ENCODE data around the gene KLHL10. TPM values are rescaled to one million over a fixed set of nuclear protein-coding genes. Genes with fewer than 3 reads are reported as not detected.
A peak's percentile ranks its signal among the peaks of the same experiment; 100 is the strongest.

KLHL10 gene
- total and polyA plus RNA-seq, 9 of the 15 experiments (the other 6 are each of a cell fraction or from before 2014, with no cell fraction given) = 0.06 to 0.56 (median 0.12) TPM; not detected in 5

DNA sequence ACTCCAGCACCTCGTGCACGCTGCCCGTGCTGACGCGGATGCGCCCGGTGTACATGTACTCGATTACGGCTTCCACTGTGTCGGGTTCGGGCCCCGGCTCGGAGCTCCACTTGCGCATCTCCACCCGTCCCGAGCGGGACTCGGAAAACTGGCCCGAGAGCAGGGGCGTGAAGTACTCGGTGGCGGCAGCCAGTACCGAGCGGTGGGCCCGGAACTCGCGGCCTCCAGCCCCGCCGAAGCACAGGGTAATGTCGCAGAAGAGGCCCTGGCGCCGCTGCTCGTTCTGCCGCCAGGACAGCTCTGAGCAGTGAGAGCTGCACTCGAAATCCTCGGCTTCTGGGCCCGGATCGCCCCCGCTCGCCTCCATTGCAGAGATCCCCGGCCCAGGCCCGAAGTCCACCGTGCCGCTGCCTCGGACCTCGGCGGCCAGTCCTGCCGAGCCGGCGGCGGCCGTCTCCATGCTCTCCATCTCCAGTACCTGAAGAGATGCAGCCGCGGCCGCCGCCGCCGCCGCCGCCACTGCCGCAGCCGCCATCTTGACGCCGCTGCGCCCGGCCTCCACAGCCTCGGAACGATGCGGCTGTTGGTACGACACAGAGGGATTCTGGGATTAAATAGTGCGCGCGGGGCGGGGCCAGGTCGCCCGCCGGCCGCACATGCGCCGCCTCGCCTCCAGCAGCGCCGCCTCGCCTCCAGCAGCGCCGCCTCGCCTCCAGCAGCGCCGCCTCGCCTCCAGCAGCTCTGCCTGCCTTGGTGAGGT is 27.4 kb downstream of the KLHL10 start, which contains the start of gene KLHL11 (continued):
- TF ChIP-seq, protein P1, sequence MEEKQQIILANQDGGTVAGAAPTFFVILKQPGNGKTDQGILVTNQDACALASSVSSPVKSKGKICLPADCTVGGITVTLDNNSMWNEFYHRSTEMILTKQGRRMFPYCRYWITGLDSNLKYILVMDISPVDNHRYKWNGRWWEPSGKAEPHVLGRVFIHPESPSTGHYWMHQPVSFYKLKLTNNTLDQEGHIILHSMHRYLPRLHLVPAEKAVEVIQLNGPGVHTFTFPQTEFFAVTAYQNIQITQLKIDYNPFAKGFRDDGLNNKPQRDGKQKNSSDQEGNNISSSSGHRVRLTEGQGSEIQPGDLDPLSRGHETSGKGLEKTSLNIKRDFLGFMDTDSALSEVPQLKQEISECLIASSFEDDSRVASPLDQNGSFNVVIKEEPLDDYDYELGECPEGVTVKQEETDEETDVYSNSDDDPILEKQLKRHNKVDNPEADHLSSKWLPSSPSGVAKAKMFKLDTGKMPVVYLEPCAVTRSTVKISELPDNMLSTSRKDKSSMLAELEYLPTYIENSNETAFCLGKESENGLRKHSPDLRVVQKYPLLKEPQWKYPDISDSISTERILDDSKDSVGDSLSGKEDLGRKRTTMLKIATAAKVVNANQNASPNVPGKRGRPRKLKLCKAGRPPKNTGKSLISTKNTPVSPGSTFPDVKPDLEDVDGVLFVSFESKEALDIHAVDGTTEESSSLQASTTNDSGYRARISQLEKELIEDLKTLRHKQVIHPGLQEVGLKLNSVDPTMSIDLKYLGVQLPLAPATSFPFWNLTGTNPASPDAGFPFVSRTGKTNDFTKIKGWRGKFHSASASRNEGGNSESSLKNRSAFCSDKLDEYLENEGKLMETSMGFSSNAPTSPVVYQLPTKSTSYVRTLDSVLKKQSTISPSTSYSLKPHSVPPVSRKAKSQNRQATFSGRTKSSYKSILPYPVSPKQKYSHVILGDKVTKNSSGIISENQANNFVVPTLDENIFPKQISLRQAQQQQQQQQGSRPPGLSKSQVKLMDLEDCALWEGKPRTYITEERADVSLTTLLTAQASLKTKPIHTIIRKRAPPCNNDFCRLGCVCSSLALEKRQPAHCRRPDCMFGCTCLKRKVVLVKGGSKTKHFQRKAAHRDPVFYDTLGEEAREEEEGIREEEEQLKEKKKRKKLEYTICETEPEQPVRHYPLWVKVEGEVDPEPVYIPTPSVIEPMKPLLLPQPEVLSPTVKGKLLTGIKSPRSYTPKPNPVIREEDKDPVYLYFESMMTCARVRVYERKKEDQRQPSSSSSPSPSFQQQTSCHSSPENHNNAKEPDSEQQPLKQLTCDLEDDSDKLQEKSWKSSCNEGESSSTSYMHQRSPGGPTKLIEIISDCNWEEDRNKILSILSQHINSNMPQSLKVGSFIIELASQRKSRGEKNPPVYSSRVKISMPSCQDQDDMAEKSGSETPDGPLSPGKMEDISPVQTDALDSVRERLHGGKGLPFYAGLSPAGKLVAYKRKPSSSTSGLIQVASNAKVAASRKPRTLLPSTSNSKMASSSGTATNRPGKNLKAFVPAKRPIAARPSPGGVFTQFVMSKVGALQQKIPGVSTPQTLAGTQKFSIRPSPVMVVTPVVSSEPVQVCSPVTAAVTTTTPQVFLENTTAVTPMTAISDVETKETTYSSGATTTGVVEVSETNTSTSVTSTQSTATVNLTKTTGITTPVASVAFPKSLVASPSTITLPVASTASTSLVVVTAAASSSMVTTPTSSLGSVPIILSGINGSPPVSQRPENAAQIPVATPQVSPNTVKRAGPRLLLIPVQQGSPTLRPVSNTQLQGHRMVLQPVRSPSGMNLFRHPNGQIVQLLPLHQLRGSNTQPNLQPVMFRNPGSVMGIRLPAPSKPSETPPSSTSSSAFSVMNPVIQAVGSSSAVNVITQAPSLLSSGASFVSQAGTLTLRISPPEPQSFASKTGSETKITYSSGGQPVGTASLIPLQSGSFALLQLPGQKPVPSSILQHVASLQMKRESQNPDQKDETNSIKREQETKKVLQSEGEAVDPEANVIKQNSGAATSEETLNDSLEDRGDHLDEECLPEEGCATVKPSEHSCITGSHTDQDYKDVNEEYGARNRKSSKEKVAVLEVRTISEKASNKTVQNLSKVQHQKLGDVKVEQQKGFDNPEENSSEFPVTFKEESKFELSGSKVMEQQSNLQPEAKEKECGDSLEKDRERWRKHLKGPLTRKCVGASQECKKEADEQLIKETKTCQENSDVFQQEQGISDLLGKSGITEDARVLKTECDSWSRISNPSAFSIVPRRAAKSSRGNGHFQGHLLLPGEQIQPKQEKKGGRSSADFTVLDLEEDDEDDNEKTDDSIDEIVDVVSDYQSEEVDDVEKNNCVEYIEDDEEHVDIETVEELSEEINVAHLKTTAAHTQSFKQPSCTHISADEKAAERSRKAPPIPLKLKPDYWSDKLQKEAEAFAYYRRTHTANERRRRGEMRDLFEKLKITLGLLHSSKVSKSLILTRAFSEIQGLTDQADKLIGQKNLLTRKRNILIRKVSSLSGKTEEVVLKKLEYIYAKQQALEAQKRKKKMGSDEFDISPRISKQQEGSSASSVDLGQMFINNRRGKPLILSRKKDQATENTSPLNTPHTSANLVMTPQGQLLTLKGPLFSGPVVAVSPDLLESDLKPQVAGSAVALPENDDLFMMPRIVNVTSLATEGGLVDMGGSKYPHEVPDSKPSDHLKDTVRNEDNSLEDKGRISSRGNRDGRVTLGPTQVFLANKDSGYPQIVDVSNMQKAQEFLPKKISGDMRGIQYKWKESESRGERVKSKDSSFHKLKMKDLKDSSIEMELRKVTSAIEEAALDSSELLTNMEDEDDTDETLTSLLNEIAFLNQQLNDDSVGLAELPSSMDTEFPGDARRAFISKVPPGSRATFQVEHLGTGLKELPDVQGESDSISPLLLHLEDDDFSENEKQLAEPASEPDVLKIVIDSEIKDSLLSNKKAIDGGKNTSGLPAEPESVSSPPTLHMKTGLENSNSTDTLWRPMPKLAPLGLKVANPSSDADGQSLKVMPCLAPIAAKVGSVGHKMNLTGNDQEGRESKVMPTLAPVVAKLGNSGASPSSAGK (IDR thresholded peaks at IDR 0.05) = peak; percentile 75
- TF ChIP-seq ATF7 (IDR thresholded peaks at IDR 0.05) (peak; percentile 63; the same call in 1 of the 2 replicates), CBX3 (IDR thresholded peaks at IDR 0.05; ENCODE audit: borderline replicate concordance in 1 of 2, low read length in 2 of 2) (peak in 1 of 2 experiments; percentile 33; a peak in 1 of 3 replicates), ZBTB1 (CRISPR knock-in tag; IDR thresholded peaks at IDR 0.05; ENCODE audit: borderline replicate concordance, low read depth) (no peak), HMGN3 (IDR thresholded peaks at IDR 0.05; ENCODE audit: borderline replicate concordance, extremely low read depth, insufficient read length, low read depth, low read length) (no peak), PCBP2 (IDR thresholded peaks at IDR 0.05; ENCODE audit: low read depth, low read length, poor library complexity, severe bottlenecking) (no peak), RBFOX2 (IDR thresholded peaks at IDR 0.05; ENCODE audit: low read depth, low read length) (peak; percentile 96), KLF10 (CRISPR knock-in tag; IDR thresholded peaks at IDR 0.05) (no peak), CHD4 (IDR thresholded peaks at IDR 0.05; ENCODE audit: insufficient read depth, insufficient replicate concordance, low read depth, low read length, poor library complexity, severe bottlenecking) (no peak)
- TF ChIP-seq, protein P2, sequence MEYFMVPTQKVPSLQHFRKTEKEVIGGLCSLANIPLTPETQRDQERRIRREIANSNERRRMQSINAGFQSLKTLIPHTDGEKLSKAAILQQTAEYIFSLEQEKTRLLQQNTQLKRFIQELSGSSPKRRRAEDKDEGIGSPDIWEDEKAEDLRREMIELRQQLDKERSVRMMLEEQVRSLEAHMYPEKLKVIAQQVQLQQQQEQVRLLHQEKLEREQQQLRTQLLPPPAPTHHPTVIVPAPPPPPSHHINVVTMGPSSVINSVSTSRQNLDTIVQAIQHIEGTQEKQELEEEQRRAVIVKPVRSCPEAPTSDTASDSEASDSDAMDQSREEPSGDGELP (CRISPR knock-in tag; IDR thresholded peaks at IDR 0.05; ENCODE audit: borderline replicate concordance) = peak; percentile 40; the same call in 1 of the 2 replicates
- TF ChIP-seq, protein P3, sequence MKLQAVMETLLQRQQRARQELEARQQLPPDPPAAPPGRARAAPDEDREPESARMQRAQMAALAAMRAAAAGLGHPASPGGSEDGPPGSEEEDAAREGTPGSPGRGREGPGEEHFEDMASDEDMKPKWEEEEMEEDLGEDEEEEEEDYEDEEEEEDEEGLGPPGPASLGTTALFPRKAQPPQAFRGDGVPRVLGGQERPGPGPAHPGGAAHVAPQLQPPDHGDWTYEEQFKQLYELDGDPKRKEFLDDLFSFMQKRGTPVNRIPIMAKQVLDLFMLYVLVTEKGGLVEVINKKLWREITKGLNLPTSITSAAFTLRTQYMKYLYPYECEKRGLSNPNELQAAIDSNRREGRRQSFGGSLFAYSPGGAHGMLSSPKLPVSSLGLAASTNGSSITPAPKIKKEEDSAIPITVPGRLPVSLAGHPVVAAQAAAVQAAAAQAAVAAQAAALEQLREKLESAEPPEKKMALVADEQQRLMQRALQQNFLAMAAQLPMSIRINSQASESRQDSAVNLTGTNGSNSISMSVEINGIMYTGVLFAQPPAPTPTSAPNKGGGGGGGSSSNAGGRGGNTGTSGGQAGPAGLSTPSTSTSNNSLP (IDR thresholded peaks at IDR 0.05; ENCODE audit: borderline replicate concordance, low read depth, low read length) = no peak

Measured in K562 (cell line).